Panc1 (cell line): ENCODE results near the gene RPL36A.

Source experiments
- POLR2AphosphoS5 ChIP-seq: IDR thresholded peaks from 2 replicates; pipeline ENCODE4 v1.6.1; 2012; ENCODE audit warnings: mild to moderate bottlenecking, low read depth, low read length, moderate library complexity
- SIN3A ChIP-seq: IDR thresholded peaks from 2 replicates; pipeline ENCODE4 v1.6.1; 2012; ENCODE audit warnings: low read depth, mild to moderate bottlenecking, low read length, moderate library complexity, borderline replicate concordance; ENCODE audit not compliant: insufficient read depth
- TF ChIP-seq, protein P1 (sequence below): fragments of 450-650 bp; IDR thresholded peaks from 2 replicates; pipeline ENCODE4 v1.5.1; 2017; ENCODE audit warnings: mild to moderate bottlenecking

DNA sequence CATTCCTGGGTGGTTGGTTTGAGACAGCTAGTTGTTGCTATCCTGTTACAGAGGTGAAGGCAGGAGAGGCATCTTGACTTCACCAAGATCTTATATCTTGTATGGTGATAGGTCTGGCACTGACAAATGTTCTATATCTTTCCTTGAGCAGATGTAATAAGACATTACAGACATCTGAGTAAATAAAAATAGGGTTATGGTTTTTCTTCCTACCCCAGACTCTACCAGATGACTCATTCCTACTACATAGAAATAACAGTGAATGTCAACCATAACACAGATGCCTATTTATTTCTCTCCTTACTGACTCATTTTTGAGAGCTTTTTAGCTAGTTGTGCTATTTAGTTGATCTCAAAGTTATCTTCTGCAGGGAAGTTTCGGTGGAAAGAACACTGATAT lies 39.1 kb downstream of the RPL36A start:
- no peak for TF ChIP-seq SIN3A
- TF ChIP-seq, protein P1, sequence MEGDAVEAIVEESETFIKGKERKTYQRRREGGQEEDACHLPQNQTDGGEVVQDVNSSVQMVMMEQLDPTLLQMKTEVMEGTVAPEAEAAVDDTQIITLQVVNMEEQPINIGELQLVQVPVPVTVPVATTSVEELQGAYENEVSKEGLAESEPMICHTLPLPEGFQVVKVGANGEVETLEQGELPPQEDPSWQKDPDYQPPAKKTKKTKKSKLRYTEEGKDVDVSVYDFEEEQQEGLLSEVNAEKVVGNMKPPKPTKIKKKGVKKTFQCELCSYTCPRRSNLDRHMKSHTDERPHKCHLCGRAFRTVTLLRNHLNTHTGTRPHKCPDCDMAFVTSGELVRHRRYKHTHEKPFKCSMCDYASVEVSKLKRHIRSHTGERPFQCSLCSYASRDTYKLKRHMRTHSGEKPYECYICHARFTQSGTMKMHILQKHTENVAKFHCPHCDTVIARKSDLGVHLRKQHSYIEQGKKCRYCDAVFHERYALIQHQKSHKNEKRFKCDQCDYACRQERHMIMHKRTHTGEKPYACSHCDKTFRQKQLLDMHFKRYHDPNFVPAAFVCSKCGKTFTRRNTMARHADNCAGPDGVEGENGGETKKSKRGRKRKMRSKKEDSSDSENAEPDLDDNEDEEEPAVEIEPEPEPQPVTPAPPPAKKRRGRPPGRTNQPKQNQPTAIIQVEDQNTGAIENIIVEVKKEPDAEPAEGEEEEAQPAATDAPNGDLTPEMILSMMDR, result no peak
- no peak for TF ChIP-seq POLR2AphosphoS5
